HUDEP-2 (cell line): Measurements from ENCODE around the gene ZIC5.
A peak's percentile ranks its signal among the peaks of the same experiment; 100 is the strongest.

ENCODE experiments used
- DNase-seq, 76 experiments: peaks; one replicate each; lab custom pipeline; 2025; ENCODE audit not compliant: unreplicated experiment in 76 of 76; lab: John Stamatoyannopoulos, UW

Gene ZIC5

DNA sequence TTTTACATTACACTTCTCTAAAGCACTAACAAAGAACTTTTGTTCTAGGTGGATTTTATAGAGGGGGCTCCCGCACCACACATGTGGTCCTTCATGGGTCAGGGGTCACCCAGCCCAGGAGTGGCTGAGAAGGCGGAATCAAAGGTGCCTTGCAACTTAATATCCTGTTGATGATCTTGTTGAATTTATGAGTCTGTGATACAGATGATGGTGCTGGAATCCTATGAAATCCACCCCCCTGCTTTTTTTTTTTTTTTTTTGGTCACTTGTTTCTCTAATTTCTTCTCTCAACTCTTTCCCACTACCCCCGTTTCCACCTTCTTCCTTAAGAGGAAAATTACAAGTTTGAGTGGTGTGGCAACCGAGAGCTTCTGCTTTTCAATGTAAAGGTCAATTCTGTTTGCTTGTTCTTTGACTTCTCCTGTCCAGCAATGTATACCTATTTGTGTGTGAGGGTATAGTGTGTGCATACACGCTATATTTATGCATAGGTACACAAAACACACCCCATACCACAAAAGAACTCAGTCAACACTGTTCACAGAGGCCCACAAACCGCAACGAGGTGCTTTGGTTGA, 5.9 kb upstream of the ZIC5 start:
- DNase-seq: no peak

DNA sequence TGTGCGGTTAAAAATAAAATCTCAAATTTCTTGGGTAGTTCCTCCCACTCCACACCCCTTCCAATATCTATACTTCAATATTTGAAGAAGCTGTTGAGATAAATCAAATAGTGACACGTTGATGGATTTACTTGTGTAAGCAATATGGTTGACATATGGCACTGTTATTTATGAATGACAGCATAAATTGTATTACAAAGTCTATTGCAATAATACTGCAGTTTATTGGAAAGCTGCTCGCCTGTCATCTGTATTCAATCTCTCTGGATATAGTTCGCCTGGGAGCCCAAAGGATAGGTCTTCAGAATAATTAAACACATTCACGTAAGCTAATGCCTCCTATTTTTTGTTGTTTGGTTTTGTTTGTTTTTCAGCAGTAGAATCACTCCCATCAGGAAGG, 5.0 kb upstream of the ZIC5 start:
- DNase-seq: no peak

DNA sequence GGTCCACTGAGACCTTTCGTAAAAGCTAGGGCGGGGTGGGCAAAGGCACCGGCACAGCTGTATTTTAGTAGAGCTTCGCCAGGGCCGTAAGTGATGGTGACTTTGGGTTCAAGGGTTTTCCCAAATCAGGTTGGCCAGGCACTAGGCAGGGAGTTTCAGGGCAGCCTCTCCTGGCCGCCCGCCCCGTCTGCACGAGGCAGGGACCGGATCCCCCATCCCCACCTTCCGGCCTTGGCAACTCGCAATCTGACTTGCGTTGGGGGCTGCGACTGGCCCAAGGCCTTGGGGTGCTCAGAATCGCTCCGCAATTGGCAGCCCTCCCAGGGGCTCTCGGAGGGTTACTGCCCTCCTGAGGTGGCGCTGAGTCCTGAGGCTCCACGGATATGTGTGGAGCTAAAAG, 4.1 kb upstream of the ZIC5 start:
- DNase-seq: no peak

DNA sequence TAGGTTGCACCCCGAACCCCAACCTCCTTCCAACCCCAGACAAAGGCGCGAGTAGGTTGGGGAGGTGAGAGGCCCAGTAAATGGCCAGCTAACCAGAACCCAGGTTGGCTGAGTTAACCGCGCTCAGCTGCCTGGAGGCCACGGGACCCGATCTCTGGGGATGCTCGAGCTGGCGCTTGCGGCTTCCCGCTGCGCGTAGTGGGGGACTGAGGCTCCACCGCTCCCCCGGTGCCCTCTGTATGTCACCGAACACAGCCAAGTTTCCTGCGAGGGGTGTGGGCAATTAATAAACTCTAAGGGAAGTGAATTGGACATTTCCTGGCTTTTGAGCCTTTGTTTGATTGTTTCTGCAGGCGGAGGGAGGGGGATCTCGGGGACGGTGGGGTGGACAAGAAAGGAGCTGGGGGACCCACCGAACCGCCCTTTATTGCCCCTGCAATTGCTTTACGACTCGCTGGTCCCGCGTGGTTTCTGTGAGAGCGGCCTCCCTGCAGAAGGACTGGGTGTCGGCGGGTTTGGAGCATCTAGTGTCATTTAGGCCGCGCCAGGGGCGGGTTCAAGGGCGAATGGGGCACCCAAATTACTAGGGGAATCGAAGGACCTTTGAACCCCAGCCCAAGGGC, 3.5 kb upstream of the ZIC5 start:
- DNase-seq: no peak

DNA sequence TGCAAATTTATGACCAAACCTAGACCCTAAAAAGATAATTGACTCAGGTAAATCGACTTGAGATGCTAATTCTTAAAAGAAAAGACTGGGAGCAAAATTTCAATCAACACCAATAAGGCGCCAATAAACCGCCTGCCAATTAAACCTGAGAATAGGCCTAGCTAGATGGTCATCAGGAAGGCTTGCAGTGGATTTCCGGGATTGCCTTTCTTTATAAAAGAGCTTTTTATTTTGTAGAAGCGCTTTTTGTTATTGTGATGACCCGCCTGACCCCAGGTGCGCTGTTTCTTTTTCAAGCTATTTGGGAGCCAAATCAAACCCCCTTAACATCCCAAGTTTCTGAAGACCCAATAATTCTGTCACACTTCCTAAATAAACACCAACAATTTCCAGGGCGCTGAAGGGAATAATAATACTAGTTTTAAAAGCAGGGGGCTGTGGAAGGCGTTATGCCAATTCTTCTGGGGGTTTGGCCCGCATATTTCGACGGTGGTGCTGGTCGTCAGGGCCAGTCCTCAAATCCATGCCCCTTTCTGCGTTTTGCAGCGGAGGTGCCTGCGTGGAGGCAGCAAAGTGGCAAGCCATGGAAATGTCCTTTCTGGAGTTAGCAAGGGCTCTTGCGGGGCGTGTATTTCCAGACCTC, 2.9 kb upstream of the ZIC5 start:
- no peak for DNase-seq

DNA sequence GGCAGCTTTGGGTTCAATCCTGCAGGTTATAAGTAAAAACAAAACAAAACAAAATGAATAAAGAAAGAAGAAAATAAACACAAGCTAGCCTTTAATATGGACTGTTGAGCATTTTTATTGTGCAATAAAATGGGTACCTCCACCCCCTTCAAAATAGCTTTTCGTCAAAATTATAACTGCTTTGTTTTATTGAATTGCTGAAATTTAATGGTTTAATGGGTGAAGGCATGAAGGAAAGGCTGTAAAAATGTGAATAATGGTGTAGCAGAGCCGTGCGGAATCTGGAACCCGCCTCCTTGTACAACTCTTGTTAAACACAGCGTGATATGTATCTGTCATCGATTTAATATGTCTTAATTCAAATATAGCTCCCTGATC, 2.2 kb upstream of the ZIC5 start:
- DNase-seq: no peak

DNA sequence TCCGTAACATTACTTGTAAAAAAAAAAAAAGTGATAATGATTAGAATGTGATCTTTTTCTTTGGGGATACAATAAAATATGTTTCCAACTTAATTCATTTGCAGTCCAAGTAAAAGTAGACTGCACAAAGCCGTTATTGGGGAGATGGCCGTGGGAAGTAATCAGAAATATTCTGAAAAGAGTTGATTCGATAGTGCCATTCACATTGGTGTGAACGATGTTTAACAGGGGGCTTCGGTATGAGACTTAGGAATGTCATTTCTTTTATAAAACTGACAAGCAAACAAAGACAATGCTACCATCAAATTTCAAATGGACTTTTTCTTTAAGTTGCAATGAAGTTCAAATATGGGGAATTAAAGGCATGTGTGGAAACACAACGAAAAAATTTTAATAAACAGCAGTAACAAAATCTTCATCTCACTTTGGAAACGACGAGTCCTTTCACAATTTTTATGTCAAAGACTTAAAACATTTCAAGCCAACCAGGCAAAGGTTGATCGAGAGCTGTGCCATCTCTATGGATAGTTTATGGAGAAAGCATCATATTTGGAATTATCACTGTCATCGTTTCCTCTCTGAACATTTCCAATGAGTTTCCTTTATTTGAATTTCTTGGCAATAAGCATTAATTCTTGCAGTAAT, 1.7 kb upstream of the ZIC5 start:
- no peak for DNase-seq

DNA sequence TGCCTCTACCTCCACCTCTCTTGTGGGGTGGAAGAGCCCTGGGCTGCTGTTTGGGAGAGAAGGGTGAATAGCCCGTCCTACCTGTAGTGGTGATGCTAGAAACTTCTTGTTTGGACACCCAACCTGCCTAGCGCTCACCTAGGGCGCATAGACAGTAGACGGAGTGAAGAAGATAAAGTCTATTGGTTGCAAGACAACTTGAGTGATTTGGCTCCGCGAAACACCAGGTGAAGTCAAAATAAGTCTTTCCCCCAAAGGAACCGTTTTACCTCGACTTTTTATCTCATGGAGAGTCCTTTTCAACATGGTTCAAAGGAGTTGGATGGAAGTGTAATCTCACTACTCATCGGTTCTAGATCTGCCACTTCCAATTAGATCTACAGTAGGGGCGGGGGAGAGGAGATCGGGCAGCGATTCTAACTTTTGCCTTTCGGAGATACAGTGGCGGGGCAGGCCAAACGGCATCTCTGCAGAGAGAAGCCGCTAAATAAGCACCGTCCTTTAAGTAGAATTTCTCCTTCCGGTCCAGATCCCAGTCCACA, 694 bp upstream of the ZIC5 start:
- no peak for DNase-seq

DNA sequence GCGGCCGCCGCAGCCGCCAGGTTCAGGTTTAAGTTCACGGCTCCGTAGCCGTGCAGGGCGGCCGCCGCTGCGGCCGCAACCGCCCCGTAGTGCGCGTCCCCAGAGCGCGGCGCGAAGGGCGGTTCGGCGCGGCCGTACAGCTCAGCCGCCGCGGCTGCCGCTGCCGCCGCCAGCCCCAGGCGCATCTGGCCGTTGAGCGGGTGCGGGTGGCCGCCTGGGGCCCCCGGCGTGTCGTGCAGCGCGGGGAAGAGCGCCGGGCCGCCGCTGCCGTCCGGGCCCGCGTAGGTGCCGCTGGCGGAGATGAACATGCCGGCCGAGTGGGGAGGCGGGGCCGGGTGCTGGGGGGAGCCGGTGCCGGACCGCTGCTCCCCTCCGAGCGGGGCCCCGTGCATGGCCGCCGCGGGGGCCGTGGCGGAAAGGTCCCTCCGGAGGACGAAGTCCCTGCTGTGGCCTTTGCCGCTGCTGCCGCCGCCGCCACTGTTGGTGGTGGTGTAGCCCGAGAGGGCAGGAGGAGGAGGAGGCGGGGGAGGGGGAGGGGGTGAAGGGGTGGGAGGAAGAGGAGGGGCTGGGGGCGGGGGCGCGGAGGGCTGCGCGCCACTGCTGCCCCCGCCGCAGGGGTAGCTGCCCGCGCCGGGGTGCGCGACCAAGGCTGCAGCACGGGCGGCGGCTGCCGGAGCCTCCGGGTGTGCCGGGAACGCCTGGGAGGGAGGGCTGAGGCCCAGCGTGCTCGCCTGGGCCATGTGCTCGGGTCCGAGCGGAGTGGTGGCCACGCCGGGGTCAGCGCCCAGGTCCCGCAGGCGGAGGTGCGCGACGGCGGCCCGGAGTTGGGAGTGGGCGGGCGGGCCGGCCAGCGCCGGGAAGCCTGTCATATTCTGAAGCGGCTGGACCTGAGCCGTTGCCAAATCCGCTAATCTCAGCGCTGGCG, 654 bp downstream of the ZIC5 start:
- DNase-seq: peak in 1 of 76 experiments; percentile 7

DNA sequence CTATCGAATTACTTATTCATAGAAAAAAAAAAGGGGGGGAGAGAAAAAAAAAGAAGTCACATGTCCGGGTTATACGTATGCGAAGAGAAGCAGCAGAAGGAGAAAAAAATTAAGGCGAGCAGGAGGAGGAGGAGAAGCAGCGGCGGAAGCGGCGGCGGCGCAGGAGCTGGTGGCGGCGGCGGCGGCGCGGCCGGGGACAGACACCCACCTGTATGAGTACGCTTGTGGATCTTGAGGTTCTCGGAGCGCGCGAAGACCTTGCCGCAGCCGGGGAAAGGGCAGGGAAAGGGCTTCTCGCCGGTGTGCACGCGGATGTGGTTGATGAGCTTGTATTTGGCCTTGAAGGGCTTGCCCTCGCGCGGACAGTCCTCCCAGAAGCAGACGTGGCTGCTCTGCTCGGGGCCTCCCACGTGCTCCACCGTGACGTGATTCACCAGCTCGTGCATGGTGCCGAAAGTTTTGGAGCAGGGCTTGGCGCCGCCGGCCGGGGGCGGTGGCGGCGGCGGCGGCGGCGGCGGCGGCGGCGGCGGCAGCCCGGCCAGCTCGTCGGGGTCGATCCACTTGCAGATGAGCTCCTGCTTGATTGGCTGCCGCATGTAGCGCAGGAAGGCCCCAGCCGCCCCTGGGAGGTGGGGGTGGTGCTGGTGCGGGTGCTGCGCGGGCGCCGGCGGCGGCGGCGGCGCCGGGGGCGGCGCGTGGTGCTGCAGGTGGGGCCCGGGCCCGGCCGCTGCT, 1.5 kb downstream of the ZIC5 start:
- DNase-seq: no peak

DNA sequence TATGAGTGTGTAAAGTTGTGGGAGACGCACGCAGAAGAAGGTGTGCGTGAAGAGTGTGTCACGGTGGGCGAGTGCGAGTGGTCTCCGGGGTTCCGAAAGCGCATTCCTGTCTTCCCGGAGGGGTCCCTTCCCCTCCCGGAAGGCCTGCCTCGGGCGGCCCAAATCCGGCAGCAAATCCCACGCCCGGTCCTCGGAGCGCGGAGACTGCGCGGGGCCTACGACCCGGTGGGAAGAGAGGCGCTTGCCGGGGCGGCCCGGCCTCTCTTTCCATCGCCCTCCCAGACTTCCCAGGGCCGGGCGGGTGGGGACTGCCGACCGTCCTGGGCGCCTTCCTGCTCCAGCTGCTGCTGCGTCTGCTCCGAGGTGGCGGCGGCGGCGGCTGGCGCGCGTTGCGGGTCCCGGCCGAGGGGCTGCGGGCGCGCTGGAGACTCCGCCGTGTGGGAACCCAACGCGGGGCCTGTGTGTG, 2.1 kb downstream of the ZIC5 start:
- DNase-seq: no peak

DNA sequence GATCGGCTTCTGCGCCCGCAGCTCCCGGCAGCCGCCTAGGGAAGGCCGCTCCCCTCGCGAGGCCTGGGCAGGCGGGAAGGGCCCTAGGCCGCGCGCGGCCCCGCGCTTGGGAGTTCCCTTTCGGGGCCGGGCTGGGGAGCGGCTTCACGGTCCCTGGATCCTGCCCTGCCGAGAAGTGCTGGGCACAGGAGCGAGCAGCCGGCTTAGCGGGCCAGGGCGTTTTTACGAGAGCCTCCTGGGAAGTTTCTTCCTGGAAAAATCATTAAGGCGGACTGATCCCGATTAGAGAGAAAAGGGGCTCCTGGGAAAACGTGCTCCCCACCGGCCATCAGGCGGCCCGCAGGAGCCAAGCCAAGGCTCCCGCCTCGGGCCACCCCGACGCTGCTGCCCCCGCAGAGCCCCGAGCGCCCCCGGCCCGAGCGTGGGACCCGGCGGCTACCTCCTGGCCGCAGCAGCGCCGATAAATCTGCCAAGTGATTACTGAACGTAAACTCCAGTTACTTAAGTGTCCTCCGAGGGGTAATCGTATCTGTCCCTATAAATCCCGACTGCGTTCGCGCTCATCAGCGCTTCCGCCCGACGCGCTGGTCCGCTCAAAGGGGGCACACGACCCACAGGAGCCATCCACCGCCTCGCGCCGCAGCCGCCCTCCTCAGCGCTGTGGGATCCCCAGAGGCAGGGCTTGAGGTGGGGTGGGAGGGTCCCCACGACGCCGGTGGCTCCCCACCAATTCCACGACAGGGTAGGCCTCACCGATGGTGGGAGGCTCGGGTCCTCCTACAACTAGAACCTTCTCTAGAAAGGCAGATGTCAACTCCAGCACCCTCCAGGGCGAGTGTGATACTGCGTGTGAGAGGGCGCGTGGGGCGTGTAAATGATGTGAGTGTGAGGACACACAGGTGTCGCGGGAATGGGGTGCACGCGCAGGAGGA, 2.8 kb downstream of the ZIC5 start:
- DNase-seq: no peak

DNA sequence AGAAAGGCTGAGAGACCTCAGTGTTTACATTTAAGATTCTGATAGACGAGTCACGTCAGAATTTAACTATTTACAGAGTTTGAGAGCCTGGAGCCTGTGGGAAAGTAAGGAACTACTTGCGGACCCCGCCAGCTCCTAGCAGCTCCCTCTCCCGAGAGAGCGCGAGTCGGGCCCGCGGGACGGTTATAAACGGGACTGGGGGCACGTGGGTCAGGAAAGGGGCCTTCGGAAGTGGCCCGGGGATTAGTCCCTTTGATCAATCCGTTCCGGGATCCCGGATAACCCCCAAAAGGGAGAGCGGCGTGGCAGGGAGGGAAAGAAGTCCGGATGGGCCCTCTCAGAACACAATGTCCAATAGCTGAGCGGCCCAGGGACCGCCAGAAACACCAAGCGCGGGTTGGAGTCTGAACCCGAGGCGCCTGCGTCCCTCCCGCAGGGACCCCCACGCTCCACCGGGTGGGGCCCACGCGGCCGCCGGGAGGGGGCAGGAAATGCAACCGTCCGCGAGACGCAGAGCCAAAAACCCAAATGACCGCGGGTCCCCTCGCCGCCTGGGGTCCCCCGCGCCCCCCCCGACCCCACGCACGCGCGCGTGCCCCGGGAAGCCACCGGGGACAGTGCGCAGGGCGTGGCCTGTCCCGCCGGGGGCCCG, 3.6 kb downstream of the ZIC5 start:
- DNase-seq: peak in 1 of 76 experiments; percentile 6

DNA sequence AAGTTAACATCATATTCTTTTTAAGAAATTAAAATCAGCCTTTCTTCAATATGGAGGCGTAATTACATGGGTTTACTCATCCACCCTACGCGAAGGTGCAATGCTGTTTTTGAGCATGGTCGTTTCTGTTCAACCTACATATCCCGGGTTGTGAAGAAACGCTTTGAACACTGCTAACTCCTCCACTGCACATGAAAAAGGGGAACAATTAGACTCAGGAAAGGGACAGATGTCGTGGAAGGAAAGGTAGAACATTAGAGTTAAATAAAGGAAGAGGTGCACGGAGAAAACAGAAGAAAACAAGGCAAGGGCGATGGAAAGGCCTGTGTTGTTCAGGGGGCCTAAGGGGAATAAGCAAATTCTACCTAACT, 4.1 kb downstream of the ZIC5 start:
- DNase-seq: no peak

DNA sequence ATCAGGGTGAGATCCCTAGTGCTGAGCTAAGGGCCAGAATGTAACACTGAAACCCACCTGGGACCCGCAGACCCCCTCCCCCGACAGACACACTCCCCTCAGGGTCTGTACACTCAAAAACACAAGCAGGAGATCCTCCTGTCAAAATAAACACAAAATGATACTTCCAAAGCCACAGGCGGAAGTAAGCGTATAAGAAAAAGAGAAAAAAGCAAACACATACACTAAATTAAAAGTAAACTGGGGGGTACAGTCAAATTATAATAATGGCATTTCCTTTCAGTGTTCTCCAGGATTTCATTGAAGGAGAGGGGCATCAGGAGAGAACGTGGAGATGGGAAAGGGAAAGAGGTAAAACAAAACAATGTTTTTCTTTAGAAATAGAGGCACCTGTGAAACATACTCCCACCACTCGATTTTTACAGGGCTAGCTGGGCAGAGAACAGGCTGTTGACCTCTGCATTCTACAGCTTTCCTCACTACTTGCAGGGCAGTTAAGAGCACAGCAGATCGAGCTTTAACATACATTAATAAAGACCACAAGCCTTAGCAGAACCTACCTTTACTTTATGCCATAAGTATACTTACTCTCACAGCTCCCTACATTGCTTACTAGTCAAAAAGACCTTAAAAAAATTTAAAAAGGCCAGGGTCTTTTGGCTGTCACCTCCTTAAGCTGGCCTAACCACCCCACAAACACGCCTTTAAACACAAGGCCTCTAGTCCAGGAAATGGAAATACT, 5.3 kb downstream of the ZIC5 start:
- DNase-seq: no peak

DNA sequence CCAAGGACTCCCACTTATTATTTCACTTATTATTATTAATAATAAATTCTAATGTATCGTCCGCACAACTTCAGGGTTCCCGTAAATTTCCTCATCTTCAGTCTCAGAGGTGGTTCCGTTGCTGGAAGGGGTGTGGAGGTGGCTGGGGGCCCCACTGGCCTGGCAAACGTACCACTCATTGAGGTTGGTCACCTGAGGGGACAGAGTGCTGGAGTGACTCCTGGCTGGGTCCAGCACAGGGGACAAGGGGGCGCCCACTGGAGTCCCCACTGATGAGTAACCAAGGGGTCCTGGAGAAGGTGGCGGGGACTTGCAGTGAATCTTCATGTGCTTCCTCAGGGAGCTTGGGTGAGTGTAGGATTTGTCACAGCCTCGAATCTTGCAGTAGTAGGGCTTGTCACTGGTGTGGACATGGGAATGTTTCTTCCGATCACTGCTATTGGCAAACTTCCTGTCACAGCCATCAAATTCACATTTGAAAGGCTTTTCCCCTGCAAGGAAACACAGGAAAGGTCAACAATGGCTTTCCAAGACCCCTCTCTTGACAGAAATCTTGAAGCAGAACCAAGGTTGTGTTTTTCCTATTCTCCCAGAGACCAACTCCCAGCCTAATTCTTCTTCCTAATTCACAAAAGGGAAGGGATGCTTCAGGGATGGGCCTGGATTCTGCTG, 6.1 kb downstream of the ZIC5 start:
- DNase-seq: no peak

DNA sequence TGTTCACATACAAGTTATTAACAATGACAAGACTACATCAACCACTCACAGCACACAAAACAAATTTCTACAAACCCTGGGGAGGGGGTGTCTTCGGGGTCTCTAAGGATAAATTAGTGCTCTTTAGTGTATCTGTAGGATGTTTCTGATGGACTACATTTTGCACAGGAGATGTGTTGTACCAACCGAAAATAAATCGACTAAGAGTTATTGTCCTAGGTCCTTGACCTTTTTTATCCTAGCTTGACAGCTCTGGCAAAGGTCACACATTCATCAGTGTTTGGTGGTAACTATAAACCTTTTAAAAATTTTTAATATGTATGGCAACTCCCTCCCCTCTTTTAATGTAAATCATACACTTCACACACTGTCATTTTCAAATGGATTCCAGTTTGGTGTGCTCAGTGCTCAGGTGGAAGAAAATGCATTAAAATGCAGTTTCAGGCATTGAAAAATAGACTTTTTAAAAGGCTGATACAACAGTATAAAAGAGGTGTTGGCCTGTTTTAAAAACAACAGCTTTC, 7.7 kb downstream of the ZIC5 start:
- DNase-seq: no peak
